H1 (cell line): ENCODE data around the gene ZMYND10. TPM values are rescaled to one million over a fixed set of nuclear protein-coding genes. Genes with fewer than 3 reads are reported as not detected.

Source experiments
- CTCF ChIA-PET: fragments of 300-600 bp; sonication (Branson Sonifier 250); formaldehyde crosslinking; loops from one replicate; lab custom pipeline; 2021; ENCODE audit not compliant: partially characterized antibody; lab: Charles Lee
- POLR2A ChIA-PET: fragments of 300-600 bp; sonication (Branson Sonifier 250); formaldehyde crosslinking; loops from one replicate; lab custom pipeline; 2021; ENCODE audit warnings: inconsistent platforms; ENCODE audit not compliant: partially characterized antibody; lab: Charles Lee
- DNase-seq, 2 experiments: peaks; one replicate each; pipeline versions ENCODE4 v3.0.0 to v3.0.0-alpha.2; 2010 to 2022; ENCODE audit warnings: low spot score in 2 of 2, low read depth in 1 of 2, mixed read lengths in 1 of 2
- FAIRE-seq: peaks from 2 replicates; lab custom pipeline; 2011; peaks lifted over from hg19 to GRCh38; lab: Jason Lieb, UNC
- H2AFZ ChIP-seq: 2 replicates; pipeline ENCODE4 v1.8.1; 2012; ENCODE audit warnings: low read length, inconsistent platforms
- H2AK5ac ChIP-seq: 2 replicates; pipeline ENCODE4 v1.6.1; 2013; ENCODE audit warnings: low read depth, low read length
- H2BK120ac ChIP-seq: replicated peaks from 2 replicates; pipeline ENCODE3; 2013; ENCODE audit warnings: low read depth, low read length, inconsistent platforms
- H2BK12ac ChIP-seq: 2 replicates; pipeline ENCODE4 v1.6.1; 2013; ENCODE audit warnings: low read depth, low read length
- H2BK15ac ChIP-seq: 2 replicates; pipeline ENCODE4 v1.6.1; 2013; ENCODE audit warnings: low read length
- H2BK20ac ChIP-seq: 2 replicates; pipeline ENCODE4 v1.6.1; 2013; ENCODE audit warnings: low read length
- H2BK5ac ChIP-seq: 2 replicates; pipeline ENCODE4 v1.6.1; 2013; ENCODE audit warnings: low read depth, low read length
- H3K14ac ChIP-seq: 2 replicates; pipeline ENCODE4 v1.6.1; 2013; ENCODE audit warnings: inconsistent platforms; ENCODE audit not compliant: insufficient read length
- H3K18ac ChIP-seq: 2 replicates; pipeline ENCODE4 v1.6.1; 2013; ENCODE audit warnings: low read length; ENCODE audit errors: extremely low read depth
- H3K23ac ChIP-seq: 2 replicates; pipeline ENCODE4 v1.6.1; 2013; ENCODE audit warnings: inconsistent platforms; ENCODE audit not compliant: insufficient read length
- H3K23me2 ChIP-seq: 2 replicates; pipeline ENCODE4 v1.6.1; 2013; ENCODE audit warnings: low read depth, low read length
- H3K27ac ChIP-seq: 2 replicates; pipeline ENCODE4 v1.6.1; 2011; ENCODE audit warnings: low read depth, low read length, inconsistent platforms
- H3K27me3 ChIP-seq, 4 experiments: replicated peaks in 1 of 4; 1 replicate in 1 of 4; 2 replicates in 3 of 4; pipeline versions ENCODE4 v1.6.1 to v1.8.1; 2011 to 2013; ENCODE audit warnings: low read length in 3 of 4, mild to moderate bottlenecking in 3 of 4, inconsistent platforms in 2 of 4, mixed read lengths in 2 of 4, moderate library complexity in 1 of 4; ENCODE audit not compliant: control insufficient read depth in 3 of 4, insufficient read depth in 3 of 4; ENCODE audit errors: extremely low read depth in 1 of 4
- H3K36me3 ChIP-seq, 4 experiments: 2 replicates each; pipeline versions ENCODE4 v1.6.1 to v1.8.1; 2011 to 2013; ENCODE audit warnings: mild to moderate bottlenecking in 4 of 4, low read length in 3 of 4, moderate library complexity in 2 of 4, control low read depth in 1 of 4, inconsistent platforms in 1 of 4; ENCODE audit not compliant: insufficient read depth in 4 of 4, control insufficient read depth in 2 of 4
- H3K4ac ChIP-seq: replicated peaks from 2 replicates; pipeline ENCODE3; 2013; ENCODE audit warnings: low read length, low read depth, mixed read lengths, inconsistent platforms; ENCODE audit not compliant: insufficient read length
- H3K4me1 ChIP-seq, 4 experiments: replicated peaks in 1 of 4; 1 replicate in 1 of 4; 2 replicates in 3 of 4; pipeline versions ENCODE4 v1.6.1 to v1.8.1; 2011 to 2013; ENCODE audit warnings: low read length in 3 of 4, inconsistent platforms in 2 of 4, mixed read lengths in 1 of 4; ENCODE audit not compliant: insufficient read depth in 4 of 4, control insufficient read depth in 3 of 4
- H3K4me2 ChIP-seq, 2 experiments: 2 replicates each; pipeline versions ENCODE4 v1.6.1 to v1.8.1; 2011 to 2013; ENCODE audit warnings: low read depth in 2 of 2, low read length in 2 of 2, control low read depth in 1 of 2, inconsistent platforms in 1 of 2, mild to moderate bottlenecking in 1 of 2; ENCODE audit not compliant: insufficient read depth in 1 of 2
- H3K4me3 ChIP-seq, 4 experiments: fragments of 200-600, 300-600 bp in 1 of 4; sonication (generic), shearing (Covaris generic), sonication (Bioruptor Twin) in 1 of 4; 2 replicates each; pipeline versions ENCODE4 v1.5.1 to v1.8.1; 2011 to 2016; ENCODE audit warnings: low read length in 4 of 4, low read depth in 3 of 4, control low read depth in 2 of 4, inconsistent platforms in 2 of 4, mild to moderate bottlenecking in 2 of 4, mixed read lengths in 1 of 4, moderate library complexity in 1 of 4; ENCODE audit not compliant: insufficient read depth in 2 of 4; ENCODE audit errors: extremely low read depth in 1 of 4
- H3K56ac ChIP-seq: replicated peaks from 2 replicates; pipeline ENCODE3; 2013; ENCODE audit warnings: low read depth, mild to moderate bottlenecking, mixed read lengths, low read length, inconsistent platforms; ENCODE audit not compliant: insufficient read length
- H3K79me1 ChIP-seq: 2 replicates; pipeline ENCODE4 v1.6.1; 2013; ENCODE audit warnings: low read depth, low read length, control low read depth
- H3K79me2 ChIP-seq, 2 experiments: 2 replicates each; pipeline versions ENCODE4 v1.6.1 to v1.8.1; 2012 to 2013; ENCODE audit warnings: low read length in 2 of 2, mild to moderate bottlenecking in 2 of 2, inconsistent platforms in 1 of 2; ENCODE audit not compliant: insufficient read depth in 2 of 2, control insufficient read depth in 1 of 2
- H3K9ac ChIP-seq, 4 experiments: replicated peaks in 1 of 4; 1 replicate in 1 of 4; 2 replicates in 3 of 4; pipeline versions ENCODE4 v1.6.1 to v1.8.1; 2011 to 2013; ENCODE audit warnings: low read depth in 3 of 4, low read length in 3 of 4, control low read depth in 2 of 4, mild to moderate bottlenecking in 2 of 4, moderate library complexity in 2 of 4, inconsistent platforms in 1 of 4; ENCODE audit errors: extremely low read depth in 1 of 4
- H3K9me3 ChIP-seq, 2 experiments: 2 replicates each; pipeline versions ENCODE4 v1.6.1 to v1.8.1; 2012 to 2013; ENCODE audit warnings: mild to moderate bottlenecking in 2 of 2, moderate library complexity in 2 of 2, control low read depth in 1 of 2, inconsistent platforms in 1 of 2, low read depth in 1 of 2, low read length in 1 of 2, mixed read lengths in 1 of 2; ENCODE audit not compliant: insufficient read depth in 2 of 2
- H4K20me1 ChIP-seq, 2 experiments: replicated peaks in 1 of 2; 2 replicates each; pipeline versions ENCODE3 to v1.8.1; 2011 to 2013; ENCODE audit warnings: inconsistent platforms in 2 of 2, low read length in 2 of 2, mild to moderate bottlenecking in 1 of 2; ENCODE audit not compliant: insufficient read depth in 2 of 2, control insufficient read depth in 1 of 2
- H4K5ac ChIP-seq: 2 replicates; pipeline ENCODE4 v1.6.1; 2013; ENCODE audit warnings: low read length, low read depth, mixed read lengths, inconsistent platforms; ENCODE audit not compliant: insufficient read length
- H4K8ac ChIP-seq: 2 replicates; pipeline ENCODE4 v1.8.0; 2013; ENCODE audit warnings: mild to moderate bottlenecking, moderate library complexity, low read length, inconsistent platforms; ENCODE audit not compliant: insufficient read depth; ENCODE audit errors: extremely low read depth
- H4K91ac ChIP-seq: replicated peaks from 2 replicates; pipeline ENCODE3; 2013; ENCODE audit warnings: low read length, mixed read lengths, inconsistent platforms; ENCODE audit not compliant: insufficient read length
- CHD2 ChIP-seq: IDR thresholded peaks from 2 replicates; pipeline ENCODE4 v1.6.1; 2012; ENCODE audit warnings: low read length, improper control_type of control experiment
- CREB1 ChIP-seq: IDR thresholded peaks from 2 replicates; pipeline ENCODE4 v1.6.1; 2012; ENCODE audit warnings: inconsistent platforms
- JUN ChIP-seq: IDR thresholded peaks from 2 replicates; pipeline ENCODE4 v1.6.1; 2011; ENCODE audit warnings: low read depth, mild to moderate bottlenecking, improper control_type of control experiment, low read length
- JUND ChIP-seq: IDR thresholded peaks from 2 replicates; pipeline ENCODE4 v1.6.1; 2011; ENCODE audit warnings: mild to moderate bottlenecking, improper control_type of control experiment, low read length
- NANOG ChIP-seq: IDR thresholded peaks from 2 replicates; pipeline ENCODE4 v1.6.1; 2011; ENCODE audit warnings: low read length, low read depth, mild to moderate bottlenecking, inconsistent platforms; ENCODE audit not compliant: insufficient read depth, poor library complexity, severe bottlenecking
- POLR2A ChIP-seq, 2 experiments: IDR thresholded peaks; 1 replicate in 1 of 2; 2 replicates in 1 of 2; pipeline ENCODE4 v1.6.1; 2011; ENCODE audit warnings: low read depth in 2 of 2, low read length in 2 of 2, mild to moderate bottlenecking in 2 of 2; ENCODE audit errors: control extremely low read depth in 1 of 2
- POLR2AphosphoS5 ChIP-seq: IDR thresholded peaks from 2 replicates; pipeline ENCODE4 v1.6.1; 2011; ENCODE audit warnings: low read depth, low read length
- RNF2 ChIP-seq: fragments of 200-900, 300-1000 bp; sonication (generic); IDR thresholded peaks from 2 replicates; pipeline ENCODE4 v1.7.1; 2016; ENCODE audit warnings: borderline replicate concordance, low read depth, mild to moderate bottlenecking, antibody characterized with exemption, low read length; ENCODE audit not compliant: poor library complexity, severe bottlenecking; ENCODE audit errors: missing control alignments
- SP1 ChIP-seq: IDR thresholded peaks from 2 replicates; pipeline ENCODE4 v1.6.1; 2011; ENCODE audit warnings: low read depth, low read length
- WGBS, 2 experiments: shearing (Covaris generic) in 1 of 2; methylation state at CpG; one replicate each; pipeline versions ENCODE4 v1.1.6 to v1.1.7; 2013 to 2015; ENCODE audit warnings: low lambda C conversion rate in 2 of 2, mixed read lengths in 2 of 2, inconsistent platforms in 1 of 2, low coverage in 1 of 2, missing lambda C conversion rate in 1 of 2; ENCODE audit not compliant: insufficient replicate concordance in 2 of 2, insufficient coverage in 1 of 2, insufficient read length in 1 of 2; ENCODE audit errors: extremely low coverage in 1 of 2, missing lambda C conversion rate in 1 of 2; 5-methylcytosine and 5-hydroxymethylcytosine counted together
- polyA plus RNA-seq, 7 experiments: library from polyadenylated mRNA; depleted of rRNA in 3 of 7; stranded (reverse) in 5 of 7; unstranded in 2 of 7; fragments of >200 nt in 5 of 7; fragments of 200-250 nt in 2 of 7; gene quantifications; 1 replicate in 5 of 7; 2 replicates in 1 of 7; 4 replicates in 1 of 7; pipeline versions ENCODE4 v1.2.1 to v1.2.3, GENCODE V29; 2011 to 2013; ENCODE audit warnings: missing spikeins in 2 of 7, mixed read lengths in 2 of 7
- total RNA-seq: library from RNA; stranded (reverse); fragmentation: NEBNext Ultra II Directional; extraction: Animal tissue kit (Norgen Biotek cat#: 25700); gene quantifications from 2 replicates; pipeline ENCODE4 v1.2.1, GENCODE V29; 2021

Gene ZMYND10
- total and polyA plus RNA-seq, 2 of the 8 experiments (the other 6 are each of a cell fraction or from before 2014, with no cell fraction given) = 0.56 to 0.79 TPM

GRCh38 chr3:50296721-50297383 is 48.7 kb downstream of the ZMYND10 start:
- TF ChIP-seq NANOG (no peak), JUND (no peak), RNF2 (no peak), POLR2A (IDR thresholded peaks at IDR 0.05; ENCODE audit: control extremely low read depth in 1 of 2, low read depth in 2 of 2, low read length in 2 of 2) (no peak), POLR2AphosphoS5 (no peak), SP1 (no peak), JUN (no peak), CREB1 (no peak), CHD2 (no peak)
- POLR2A ChIA-PET = interaction anchor here (0.9 to 11.3 kb wide), 5 partner anchors 18 to 74 kb away, joined by 3 to 149 read pairs (median 3); partner anchors contain the start of genes HYAL2 and LSMEM2
- no peak for FAIRE-seq
- no peak overlapping the region for H3K9ac ChIP-seq
- no peaks in the 10 kb centered on the region for H3K79me1 ChIP-seq
- CTCF ChIA-PET = interaction anchor here (0.5 to 3.0 kb wide), 8 partner anchors 9 to 56 kb away, joined by 3 to 16 read pairs (median 3); partner anchors contain the start of gene LSMEM2
- H2BK120ac ChIP-seq = no peak overlapping the region
- 90% methylated on average over 18 of the region's 18 CpGs; no CpG with 5 or more reads in 1 of the 2 experiments for WGBS, 2 experiments
- no peak overlapping the region for H3K56ac ChIP-seq
- DNase-seq = no peak
- H3K9me3 ChIP-seq = no peaks in the 10 kb centered on the region
- no peak overlapping the region for H2BK20ac ChIP-seq
- no peak overlapping the region for H3K23ac ChIP-seq
- H3K79me2 ChIP-seq = peaks cover 0 to under 1% of the 10 kb centered on the region in 2 experiments; a peak in 1 of 4 replicates
- H2BK12ac ChIP-seq = no peak overlapping the region
- H3K4me3 ChIP-seq = no peak overlapping the region
- peaks cover 0 to 19% (median 8%) of the 10 kb centered on the region in 4 experiments; a peak in 5 of 7 replicates for H3K4me1 ChIP-seq
- no peak overlapping the region for H3K4ac ChIP-seq
- no peak overlapping the region for H3K18ac ChIP-seq
- H3K27me3 ChIP-seq = no peaks in the 10 kb centered on the region; a peak in 1 of 7 replicates
- H3K27ac ChIP-seq = no peak overlapping the region
- H3K23me2 ChIP-seq = peaks cover 8% of the 10 kb centered on the region; the same call in 1 of the 2 replicates
- H2BK15ac ChIP-seq = no peak overlapping the region
- no peak overlapping the region for H2AK5ac ChIP-seq
- no peaks in the 10 kb centered on the region for H3K36me3 ChIP-seq
- no peak overlapping the region for H4K91ac ChIP-seq
- no peak overlapping the region for H2AFZ ChIP-seq
- H4K8ac ChIP-seq = peak overlapping the region; percentile 82
- H4K5ac ChIP-seq = no peak overlapping the region
- no peak overlapping the region for H3K4me2 ChIP-seq
- no peak overlapping the region for H3K14ac ChIP-seq
- H2BK5ac ChIP-seq = no peak overlapping the region
- H4K20me1 ChIP-seq = peaks cover 0 to 2% of the 10 kb centered on the region in 2 experiments
